NCI-H2029 treated with DMSO at 0.1 percent for 48 hours (cell line): ENCODE results near the gene SLC34A1.

Experiments
- DNase-seq: peaks from one replicate; lab custom pipeline; 2025; lab: John Stamatoyannopoulos, UW

SLC34A1 gene

GRCh38 chr5:177446200-177447065 lies 62.2 kb downstream of the SLC34A1 start, which contains the start of gene PRR7:
TSS of gene PRR7 (plus strand) at chr5:177446814. CDS start at chr5:177455068, 8,254 bp downstream.
- DNase-seq: no peak

- no peak for DNase-seq
Observed at GRCh38 chr5:177447066-177447610, 62.9 kb downstream of the SLC34A1 start.

GRCh38 chr5:177447611-177448243 lies 63.5 kb downstream of the SLC34A1 start:
- no peak for DNase-seq
